Endothelial cell of umbilical vein (primary cell): ENCODE data around the gene ATXN10. TPM values are rescaled to one million over a fixed set of nuclear protein-coding genes. Genes with fewer than 3 reads are reported as not detected.

Experiments
- BruUV-seq: library from RNA; stranded (reverse); fragments of 400-500 nt; replicated peaks from 2 replicates; lab custom pipeline; 2021; lab: Mats Ljungman, UMichigan
- CTCF ChIA-PET: fragments of 300-600, 350-600 bp; sonication (Branson Sonifier 250); formaldehyde crosslinking; loops from one replicate; lab custom pipeline; 2021; ENCODE audit warnings: antibody characterized with exemption, inconsistent platforms; lab: Charles Lee
- POLR2A ChIA-PET: fragments of 300-600, 350-600 bp; sonication (Branson Sonifier 250); formaldehyde crosslinking; loops from one replicate; lab custom pipeline; 2021; ENCODE audit warnings: antibody characterized with exemption, inconsistent platforms; lab: Charles Lee
- DNase-seq: peaks from one replicate; pipeline ENCODE4 v3.0.0-alpha.2; 2011; ENCODE audit warnings: low read depth, low spot score
- FAIRE-seq: peaks from 2 replicates; lab custom pipeline; 2011; peaks lifted over from hg19 to GRCh38; lab: Jason Lieb, UNC
- H2AFZ ChIP-seq: 2 replicates; pipeline ENCODE4 v1.6.0; 2012; ENCODE audit warnings: low read depth, low read length, control low read depth, inconsistent platforms
- H3K27ac ChIP-seq: 2 replicates; pipeline ENCODE4 v1.5.1; 2011; ENCODE audit warnings: low read depth, mild to moderate bottlenecking, control low read depth, low read length, moderate library complexity; ENCODE audit not compliant: insufficient read depth
- H3K27me3 ChIP-seq, 2 experiments: 2 replicates each; pipeline versions ENCODE4 v1.6.0 to v1.6.1; 2011; ENCODE audit warnings: low read length in 2 of 2, mixed read lengths in 1 of 2; ENCODE audit not compliant: control insufficient read depth in 2 of 2, insufficient read depth in 2 of 2
- H3K36me3 ChIP-seq, 2 experiments: 2 replicates in 1 of 2; 3 replicates in 1 of 2; pipeline ENCODE4 v1.5.1; 2011; ENCODE audit warnings: low read length in 2 of 2, mild to moderate bottlenecking in 1 of 2, moderate library complexity in 1 of 2; ENCODE audit not compliant: control insufficient read depth in 2 of 2, insufficient read depth in 2 of 2; ENCODE audit errors: extremely low read depth in 1 of 2
- H3K4me1 ChIP-seq: 3 replicates; pipeline ENCODE4 v1.5.1; 2011; ENCODE audit warnings: mild to moderate bottlenecking, low read length; ENCODE audit not compliant: control insufficient read depth, insufficient read depth; ENCODE audit errors: extremely low read depth
- H3K4me2 ChIP-seq: 2 replicates; pipeline ENCODE4 v1.6.1; 2011; ENCODE audit warnings: low read length, control low read depth, mixed read lengths; ENCODE audit not compliant: insufficient read depth
- H3K4me3 ChIP-seq, 3 experiments: fragments of 200-600 bp in 1 of 3; sonication (generic), shearing (Covaris generic) in 1 of 3; replicated peaks in 1 of 3; 2 replicates each; pipeline ENCODE4 v1.5.1; 2011 to 2016; ENCODE audit warnings: control low read depth in 3 of 3, low read length in 3 of 3, mild to moderate bottlenecking in 2 of 3, inconsistent platforms in 1 of 3, low read depth in 1 of 3, moderate library complexity in 1 of 3; ENCODE audit not compliant: insufficient read depth in 1 of 3
- H3K79me2 ChIP-seq: 2 replicates; pipeline ENCODE4 v1.6.0; 2012; ENCODE audit warnings: low read length, inconsistent platforms; ENCODE audit not compliant: control insufficient read depth, insufficient read depth
- H3K9ac ChIP-seq: replicated peaks from 2 replicates; pipeline ENCODE3; 2011; ENCODE audit warnings: low read length, control low read depth; ENCODE audit not compliant: insufficient read depth; ENCODE audit errors: extremely low read depth
- H3K9me1 ChIP-seq: replicated peaks from 3 replicates; pipeline ENCODE4 v1.6.0; 2011; ENCODE audit warnings: mild to moderate bottlenecking, low read length; ENCODE audit not compliant: control insufficient read depth, insufficient read depth; ENCODE audit errors: extremely low read depth
- H3K9me3 ChIP-seq: replicated peaks from 2 replicates; pipeline ENCODE4 v1.5.1; 2012; ENCODE audit warnings: low read length, inconsistent platforms; ENCODE audit not compliant: control insufficient read depth, insufficient read depth
- H4K20me1 ChIP-seq: replicated peaks from 2 replicates; pipeline ENCODE3; 2011; ENCODE audit warnings: mild to moderate bottlenecking, low read length; ENCODE audit not compliant: control insufficient read depth, insufficient read depth; ENCODE audit errors: extremely low read depth
- CTCF ChIP-seq, 2 donors: IDR thresholded peaks; 1 replicate in 1 of 2; 2 replicates in 1 of 2; pipeline ENCODE4 v1.5.1; 2011; ENCODE audit warnings: low read length in 2 of 2, mild to moderate bottlenecking in 2 of 2, moderate library complexity in 2 of 2, control low read depth in 1 of 2, inconsistent platforms in 1 of 2, low read depth in 1 of 2; ENCODE audit not compliant: insufficient read depth in 1 of 2; ENCODE audit errors: extremely low read depth in 1 of 2
- EZH2 ChIP-seq: IDR thresholded peaks from 2 replicates; pipeline ENCODE4 v1.6.1; 2012; ENCODE audit warnings: borderline replicate concordance, low read depth, mild to moderate bottlenecking, moderate library complexity, low read length, inconsistent platforms; ENCODE audit not compliant: severe bottlenecking
- FOS ChIP-seq: IDR thresholded peaks from 2 replicates; pipeline ENCODE4 v1.6.1; 2011; ENCODE audit warnings: mild to moderate bottlenecking, low read length, moderate library complexity, borderline replicate concordance; ENCODE audit not compliant: insufficient read depth
- GATA2 ChIP-seq: IDR thresholded peaks from 2 replicates; pipeline ENCODE4 v1.7.0; 2011; ENCODE audit warnings: low read depth, mild to moderate bottlenecking, moderate library complexity, mixed read lengths, low read length; ENCODE audit not compliant: insufficient read length, insufficient read depth
- JUN ChIP-seq: IDR thresholded peaks from 2 replicates; pipeline ENCODE4 v1.6.1; 2011; ENCODE audit warnings: borderline replicate concordance, low read depth; ENCODE audit not compliant: insufficient read length, insufficient read depth
- MAX ChIP-seq: IDR thresholded peaks from 2 replicates; pipeline ENCODE4 v1.6.1; 2011; ENCODE audit not compliant: insufficient read depth, insufficient read length
- MYC ChIP-seq: IDR thresholded peaks from one replicate; pipeline ENCODE4 v1.6.1; 2011; ENCODE audit warnings: mild to moderate bottlenecking, low read depth, low read length
- POLR2A ChIP-seq: IDR thresholded peaks from 2 replicates; pipeline ENCODE4 v1.6.1; 2012; ENCODE audit warnings: low read depth, mild to moderate bottlenecking, control low read depth, low read length
- POLR2AphosphoS5 ChIP-seq: IDR thresholded peaks from 2 replicates; pipeline ENCODE4 v1.6.1; 2012; ENCODE audit warnings: low read depth, mild to moderate bottlenecking, control low read depth, low read length, moderate library complexity; ENCODE audit not compliant: insufficient read depth
- dilution Hi-C: fragments of 300-500 bp; cut with MboI; formaldehyde crosslinking; loops from one replicate; pipeline ENCODE4 v1.15.0; 2019; ENCODE audit warnings: low sequenced_read_pairs; ENCODE audit not compliant: extremely low pct_ligation_motif_present
- intact Hi-C: fragments of 100-400 bp; cut with micrococcal nuclease; formaldehyde crosslinking; loops from one replicate; pipeline ENCODE4 v1.10.0; 2022
- polyA plus RNA-seq, 4 experiments: library from polyadenylated mRNA; depleted of rRNA in 3 of 4; stranded (reverse) in 3 of 4; unstranded in 1 of 4; fragments of >200 nt; gene quantifications; 2 replicates each; pipeline versions ENCODE4 v1.2.1 to v1.2.3, GENCODE V29; 2011 to 2012; ENCODE audit warnings: missing spikeins in 1 of 4
- total RNA-seq: library from RNA; stranded (reverse); gene quantifications from 2 replicates; pipeline ENCODE4 v1.2.3, GENCODE V29; 2021

Gene ATXN10
- total and polyA plus RNA-seq, 2 donors (not counting 3 experiments of a cell fraction or from before 2014, with no cell fraction given), result 73.2 to 91.9 TPM

GRCh38 chr22:45744442-45744841 lies 72.8 kb downstream of the ATXN10 start:
- ChIA-PET POLR2A (no interaction called here), CTCF (interaction anchor here (0.5 kb wide), 1 partner anchor 14 kb away, joined by 3 read pairs; no protein-coding TSS in a partner anchor)
- dilution Hi-C loops, result no loop called here
- Histone ChIP-seq H3K9me3 (no peaks in the 10 kb centered on the region), H3K4me3 (no peak overlapping the region), H2AFZ (no peak overlapping the region), H3K27me3 (no peaks in the 10 kb centered on the region), H3K4me1 (peaks cover 11% of the 10 kb centered on the region), H3K4me2 (no peak overlapping the region), H4K20me1 (no peaks in the 10 kb centered on the region), H3K9me1 (no peaks in the 10 kb centered on the region), H3K27ac (no peak overlapping the region), H3K79me2 (no peaks in the 10 kb centered on the region), H3K36me3 (peaks cover 4 to 15% of the 10 kb centered on the region in 2 experiments), H3K9ac (no peak overlapping the region)
- BruUV-seq, result no TSS peak
- TF ChIP-seq POLR2A (no peak), FOS (no peak), EZH2 (no peak), MYC (no peak)
- DNase-seq (no peak), FAIRE-seq (no peak)
- intact Hi-C loops, result loop anchor here (5.0 kb wide), 2 partner anchors 42 to 72 kb away; partner anchors contain the start of gene ATXN10

GRCh38 chr22:45750626-45751025 lies 79.0 kb downstream of the ATXN10 start:
- FAIRE-seq, result no peak
- H3K9me3 ChIP-seq, result no peaks in the 10 kb centered on the region
- no peak overlapping the region for H3K27ac ChIP-seq
- TF ChIP-seq POLR2AphosphoS5 (no peak), JUN (no peak), POLR2A (no peak), EZH2 (no peak), MAX (no peak), CTCF (IDR thresholded peaks at IDR 0.05; ENCODE audit: extremely low read depth in 1 of 2, insufficient read depth in 1 of 2, low read depth in 1 of 2, low read length in 2 of 2) (no peak), FOS (no peak), GATA2 (no peak), MYC (no peak)
- H3K79me2 ChIP-seq, result no peaks in the 10 kb centered on the region
- no peak overlapping the region for H3K9ac ChIP-seq
- intact Hi-C loops (no loop called here), dilution Hi-C loops (no loop called here)
- no peak overlapping the region for H2AFZ ChIP-seq
- no peak overlapping the region for H3K4me2 ChIP-seq
- no peaks in the 10 kb centered on the region for H3K9me1 ChIP-seq
- no peaks in the 10 kb centered on the region for H3K27me3 ChIP-seq
- BruUV-seq, result no TSS peak
- DNase-seq, result no peak
- H3K4me3 ChIP-seq, result no peak overlapping the region
- H3K36me3 ChIP-seq, result peaks cover 0 to 2% of the 10 kb centered on the region in 2 experiments
- H4K20me1 ChIP-seq, result no peaks in the 10 kb centered on the region
- ChIA-PET CTCF (interaction anchor here (1.6 kb wide), 1 partner anchor 12 kb away, joined by 4 read pairs; no protein-coding TSS in a partner anchor), POLR2A (no interaction called here)
- no peaks in the 10 kb centered on the region for H3K4me1 ChIP-seq
